Suppressor macrophage (primary cell): Measurements from ENCODE around the gene ATRNL1.

Experiments used
- DNase-seq, 4 experiments: peaks; one replicate each; pipeline ENCODE4 v3.0.0-alpha.2; 2020 to 2022
- total RNA-seq, 17 experiments: gene quantifications; one replicate each; lab custom pipeline; 2026; ENCODE audit warnings: mixed read lengths in 6 of 17, inconsistent platforms in 3 of 17; lab: John Stamatoyannopoulos, UW

ATRNL1 gene
- 0 to 5.7 (median 0.08) reads per million in 17 experiments for total RNA-seq

- DNase-seq, result peak in 3 of 4 experiments; percentile 1 to 11 (median 7)
Measured at GRCh38 chr10:115093286-115093775, at the start of gene ATRNL1. ATRNL1 (plus strand) TSS chr10:115093365; CDS start chr10:115093751, 386 bp downstream.

- DNase-seq, result no peak
Measured at GRCh38 chr10:115043719-115044118, 49.4 kb upstream of the ATRNL1 start.

- DNase-seq, result no peak
Measured at GRCh38 chr10:115044891-115045290, 48.3 kb upstream of the ATRNL1 start.

GRCh38 chr10:115045499-115045898, 47.7 kb upstream of the ATRNL1 start:
- DNase-seq, result no peak

- no peak for DNase-seq
Measured at GRCh38 chr10:115046686-115047236, 46.4 kb upstream of the ATRNL1 start.

- DNase-seq, result no peak
Measured at GRCh38 chr10:115047705-115048104, 45.5 kb upstream of the ATRNL1 start.

GRCh38 chr10:115049318-115049717, 43.8 kb upstream of the ATRNL1 start:
- no peak for DNase-seq

- no peak for DNase-seq
Measured at GRCh38 chr10:115049960-115050359, 43.2 kb upstream of the ATRNL1 start.

GRCh38 chr10:115050375-115051010, 42.7 kb upstream of the ATRNL1 start:
- DNase-seq, result no peak

GRCh38 chr10:115051216-115051615, 41.9 kb upstream of the ATRNL1 start:
- no peak for DNase-seq

GRCh38 chr10:115052226-115052625, 40.9 kb upstream of the ATRNL1 start:
- no peak for DNase-seq

GRCh38 chr10:115052728-115053127, 40.4 kb upstream of the ATRNL1 start:
- DNase-seq, result no peak

- DNase-seq, result no peak
Measured at GRCh38 chr10:115056186-115056585, 37.0 kb upstream of the ATRNL1 start.

- no peak for DNase-seq
Measured at GRCh38 chr10:115059301-115059898, 33.8 kb upstream of the ATRNL1 start.

- peak in 3 of 4 experiments; percentile 3 to 32 (median 12) for DNase-seq
Measured at GRCh38 chr10:115063701-115064658, 29.2 kb upstream of the ATRNL1 start.

- DNase-seq, result no peak
Measured at GRCh38 chr10:115065801-115066200, 27.4 kb upstream of the ATRNL1 start.

- no peak for DNase-seq
Measured at GRCh38 chr10:115066528-115066927, 26.6 kb upstream of the ATRNL1 start.

GRCh38 chr10:115073796-115074195, 19.4 kb upstream of the ATRNL1 start:
- no peak for DNase-seq

- no peak for DNase-seq
Measured at GRCh38 chr10:115082506-115082905, 10.7 kb upstream of the ATRNL1 start.

GRCh38 chr10:115084277-115084850, 8.8 kb upstream of the ATRNL1 start:
- DNase-seq, result no peak

- no peak for DNase-seq
Measured at GRCh38 chr10:115091161-115091560, 2.0 kb upstream of the ATRNL1 start.

GRCh38 chr10:115092258-115092554, 959 bp upstream of the ATRNL1 start:
- peak in 1 of 4 experiments; percentile 11 for DNase-seq
